SK-N-SH (cell line): Measurements from ENCODE around the gene SPSB4. TPM values are rescaled to one million over a fixed set of nuclear protein-coding genes. Genes with fewer than 3 reads are reported as not detected.

Experiments
- CTCF ChIA-PET: fragments of 300-600, 350-600 bp; formaldehyde crosslinking; extraction: SDS; loops from one replicate; lab custom pipeline; 2021; lab: Yijun Ruan, JAX
- POLR2A ChIA-PET: fragments of 350-600 bp; sonication (Branson Sonifier 250); formaldehyde crosslinking; extraction: SDS; loops from one replicate; lab custom pipeline; 2020; ENCODE audit warnings: antibody characterized with exemption, inconsistent platforms; lab: Yijun Ruan, JAX
- DNase-seq: peaks from one replicate; pipeline ENCODE4 v3.0.0; 2012
- H2AFZ ChIP-seq: fragments of 200-600 bp; sonication (generic); 2 replicates; pipeline ENCODE4 v1.8.1; 2016; ENCODE audit warnings: antibody characterized with exemption, mild to moderate bottlenecking, low read depth
- H3F3A ChIP-seq: fragments of 200-600 bp; sonication (generic); replicated peaks from 2 replicates; pipeline ENCODE3; 2016; ENCODE audit warnings: antibody characterized with exemption, mild to moderate bottlenecking; ENCODE audit not compliant: insufficient read depth
- H3K27ac ChIP-seq, 2 experiments: fragments of 200-500 bp in 1 of 2; fragments of 200-600 bp in 1 of 2; sonication (Bioruptor generic) in 1 of 2; sonication (generic), shearing (Covaris generic) in 1 of 2; 2 replicates each; pipeline versions ENCODE4 v1.5.1 to v1.6.1; 2014 to 2016; ENCODE audit warnings: low read depth in 2 of 2, inconsistent platforms in 1 of 2, low read length in 1 of 2, mild to moderate bottlenecking in 1 of 2, mixed read lengths in 1 of 2
- H3K27me3 ChIP-seq: fragments of 200-600 bp; sonication (generic), shearing (Covaris generic); 2 replicates; pipeline ENCODE4 v1.6.1; 2016; ENCODE audit warnings: mixed run types; ENCODE audit not compliant: insufficient read depth
- H3K36me3 ChIP-seq, 2 experiments: fragments of 200-500 bp in 1 of 2; fragments of 200-600 bp in 1 of 2; sonication (Bioruptor generic) in 1 of 2; sonication (generic) in 1 of 2; replicated peaks in 1 of 2; 2 replicates each; pipeline versions ENCODE3 to v1.5.1; 2014 to 2016; ENCODE audit warnings: low read length in 1 of 2, mild to moderate bottlenecking in 1 of 2; ENCODE audit not compliant: insufficient read depth in 2 of 2, control insufficient read depth in 1 of 2
- H3K4me1 ChIP-seq, 2 experiments: fragments of 200-500 bp in 1 of 2; fragments of 200-600 bp in 1 of 2; sonication (Bioruptor generic) in 1 of 2; sonication (generic), shearing (Covaris generic) in 1 of 2; 2 replicates each; pipeline versions ENCODE4 v1.5.1 to v1.6.1; 2014 to 2016; ENCODE audit warnings: low read depth in 1 of 2, low read length in 1 of 2, mixed run types in 1 of 2; ENCODE audit not compliant: insufficient read depth in 2 of 2, control insufficient read depth in 1 of 2
- H3K4me2 ChIP-seq: fragments of 200-600 bp; sonication (generic), shearing (Covaris generic); 2 replicates; pipeline ENCODE4 v1.6.1; 2017; ENCODE audit warnings: mixed run types
- H3K4me3 ChIP-seq, 2 experiments: fragments of 200-500 bp in 1 of 2; fragments of 200-600 bp in 1 of 2; sonication (Bioruptor generic) in 1 of 2; sonication (generic), shearing (Covaris generic) in 1 of 2; 2 replicates each; pipeline versions ENCODE4 v1.5.1 to v1.8.1; 2014 to 2016; ENCODE audit warnings: low read depth in 2 of 2, inconsistent platforms in 1 of 2, low read length in 1 of 2, mild to moderate bottlenecking in 1 of 2, mixed read lengths in 1 of 2, moderate library complexity in 1 of 2
- H3K79me2 ChIP-seq: fragments of 200-600 bp; sonication (generic); 2 replicates; pipeline ENCODE4 v1.8.1; 2017; ENCODE audit warnings: mild to moderate bottlenecking; ENCODE audit not compliant: insufficient read depth
- H3K9ac ChIP-seq: fragments of 200-600 bp; sonication (generic); 2 replicates; pipeline ENCODE4 v1.6.1; 2017; ENCODE audit warnings: mixed run types
- H3K9me2 ChIP-seq: fragments of 200-600 bp; sonication (generic); 2 replicates; pipeline ENCODE4 v1.6.1; 2017; ENCODE audit warnings: mixed run types
- H3K9me3 ChIP-seq: fragments of 200-600 bp; sonication (generic); 2 replicates; pipeline ENCODE4 v1.6.1; 2017; ENCODE audit warnings: mixed run types, mild to moderate bottlenecking, moderate library complexity
- H4K20me1 ChIP-seq: fragments of 200-600 bp; sonication (generic); 2 replicates; pipeline ENCODE4 v1.6.1; 2017; ENCODE audit warnings: mild to moderate bottlenecking, mixed run types; ENCODE audit not compliant: insufficient read depth
- CHD2 ChIP-seq: fragments of 150-350 bp; IDR thresholded peaks from 2 replicates; pipeline ENCODE4 v1.6.1; 2018; ENCODE audit warnings: low read length; ENCODE audit not compliant: partially characterized antibody
- CTCF ChIP-seq: fragments of 200-600 bp; sonication (generic); IDR thresholded peaks from 2 replicates; pipeline ENCODE4 v1.6.1; 2017; ENCODE audit warnings: antibody characterized with exemption, mild to moderate bottlenecking, moderate library complexity
- ELF1 ChIP-seq: IDR thresholded peaks from 2 replicates; pipeline ENCODE4 v1.4.0; 2012
- EZH2phosphoT487 ChIP-seq: fragments of 200-600 bp; sonication (generic); IDR thresholded peaks from 2 replicates; pipeline ENCODE4 v1.6.1; 2017; ENCODE audit warnings: low read depth, mixed run types, mild to moderate bottlenecking, antibody characterized with exemption, moderate library complexity, borderline replicate concordance
- FOSL2 ChIP-seq: IDR thresholded peaks from 2 replicates; pipeline ENCODE4 v1.4.0; 2012; ENCODE audit warnings: low read depth, mild to moderate bottlenecking, moderate library complexity, borderline replicate concordance
- MEF2A ChIP-seq: IDR thresholded peaks from 2 replicates; pipeline ENCODE4 v1.4.0; 2012; ENCODE audit warnings: low read depth, borderline replicate concordance
- NRF1 ChIP-seq: IDR thresholded peaks from 2 replicates; pipeline ENCODE4 v1.6.1; 2012; ENCODE audit warnings: low read depth, mild to moderate bottlenecking, low read length
- PBX3 ChIP-seq: IDR thresholded peaks from 2 replicates; pipeline ENCODE4; 2012
- RAD21 ChIP-seq: IDR thresholded peaks from 2 replicates; pipeline ENCODE4 v1.6.1; 2012; ENCODE audit warnings: mild to moderate bottlenecking, low read length
- RCOR1 ChIP-seq: fragments of 150-350 bp; IDR thresholded peaks from 2 replicates; pipeline ENCODE4 v1.6.1; 2017; ENCODE audit warnings: antibody characterized with exemption, low read length
- REST ChIP-seq: IDR thresholded peaks from 2 replicates; pipeline ENCODE4 v1.6.1; 2012; ENCODE audit warnings: mild to moderate bottlenecking, low read depth, low read length, moderate library complexity
- RFX5 ChIP-seq: IDR thresholded peaks from 2 replicates; pipeline ENCODE4 v1.6.1; 2012; ENCODE audit warnings: mild to moderate bottlenecking, improper control_type of control experiment, low read length
- SMC3 ChIP-seq: IDR thresholded peaks from 2 replicates; pipeline ENCODE4 v1.6.1; 2012; ENCODE audit warnings: low read depth, low read length, improper control_type of control experiment
- TAF1 ChIP-seq: IDR thresholded peaks from 2 replicates; pipeline ENCODE4 v1.6.1; 2012; ENCODE audit warnings: low read depth, mild to moderate bottlenecking, low read length, moderate library complexity, borderline replicate concordance
- TCF12 ChIP-seq: IDR thresholded peaks from 2 replicates; pipeline ENCODE4 v1.4.0; 2012
- TEAD4 ChIP-seq: IDR thresholded peaks from 2 replicates; pipeline ENCODE4 v1.4.0; 2012; ENCODE audit warnings: mild to moderate bottlenecking, borderline replicate concordance; ENCODE audit not compliant: insufficient read depth
- USF1 ChIP-seq: IDR thresholded peaks from 2 replicates; pipeline ENCODE4 v1.4.0; 2012; ENCODE audit warnings: low read depth, borderline replicate concordance
- YY1 ChIP-seq: IDR thresholded peaks from 2 replicates; pipeline ENCODE4 v1.4.0; 2012; ENCODE audit warnings: low read depth, mild to moderate bottlenecking
- ZBTB33 ChIP-seq: IDR thresholded peaks from 2 replicates; pipeline ENCODE4 v1.4.0; 2012; ENCODE audit warnings: low read depth, borderline replicate concordance
- WGBS: methylation state at CpG from one replicate; pipeline ENCODE4 v1.1.6; 2017; ENCODE audit warnings: low lambda C conversion rate; 5-methylcytosine and 5-hydroxymethylcytosine counted together
- polyA plus RNA-seq, 3 experiments: library from polyadenylated mRNA; depleted of rRNA; stranded (reverse); fragments of >200 nt; gene quantifications; 2 replicates each; pipeline ENCODE4 v1.2.3, GENCODE V29; 2012

The SPSB4 gene
- polyA plus RNA-seq, 1 of the 3 experiments (the other 2 are of a cell fraction): 0.10 TPM

GRCh38 chr3:141011997-141012262, 39.2 kb upstream of the SPSB4 start:
- no peak overlapping the region for H3K4me2 ChIP-seq
- POLR2A ChIA-PET: no interaction called here
- TF ChIP-seq RFX5 (no peak), RCOR1 (no peak), FOSL2 (no peak), NRF1 (no peak), TCF12 (no peak), TAF1 (no peak), CHD2 (no peak), SMC3 (no peak)
- DNase-seq: no peak
- CTCF ChIA-PET: interaction anchor here (0.9 to 9.8 kb wide), 36 partner anchors 11 to 262 kb away, joined by 3 to 107 read pairs (median 7); partner anchors contain the start of genes PXYLP1 and SPSB4
- no peaks in the 10 kb centered on the region for H3K27me3 ChIP-seq
- WGBS: 15% methylated on average over 4 of the region's 4 CpGs
- H3K36me3 ChIP-seq: no peaks in the 10 kb centered on the region
- H3K79me2 ChIP-seq: no peaks in the 10 kb centered on the region
- no peaks in the 10 kb centered on the region; a peak in 1 of 4 replicates for H3K4me1 ChIP-seq
- H2AFZ ChIP-seq: no peak overlapping the region
- no peak overlapping the region for H3K9ac ChIP-seq
- H3K27ac ChIP-seq: no peak overlapping the region
- H3K9me2 ChIP-seq: no peaks in the 10 kb centered on the region
- H4K20me1 ChIP-seq: no peaks in the 10 kb centered on the region
- no peaks in the 10 kb centered on the region for H3K9me3 ChIP-seq
- H3K4me3 ChIP-seq: no peak overlapping the region
- no peaks in the 10 kb centered on the region for H3F3A ChIP-seq

GRCh38 chr3:141012571-141012970, 38.6 kb upstream of the SPSB4 start:
- no peaks in the 10 kb centered on the region for H3K36me3 ChIP-seq
- no peak for DNase-seq
- no peaks in the 10 kb centered on the region; a peak in 1 of 4 replicates for H3K4me1 ChIP-seq
- TF ChIP-seq ELF1 (no peak), PBX3 (no peak), MEF2A (no peak), RAD21 (no peak), EZH2phosphoT487 (no peak), FOSL2 (no peak), TCF12 (no peak), YY1 (no peak), CTCF (no peak), REST (no peak), CHD2 (no peak), SMC3 (no peak), TAF1 (no peak), USF1 (no peak), ZBTB33 (no peak), TEAD4 (no peak)
- no peaks in the 10 kb centered on the region for H3K27me3 ChIP-seq
- ChIA-PET CTCF (interaction anchor here (0.8 to 9.8 kb wide), 20 partner anchors 11 to 180 kb away, joined by 3 to 107 read pairs (median 8); partner anchors contain the start of gene SPSB4), POLR2A (no interaction called here)
- H3K79me2 ChIP-seq: no peaks in the 10 kb centered on the region
- no peaks in the 10 kb centered on the region for H3K9me2 ChIP-seq
- no peak overlapping the region for H3K9ac ChIP-seq
- H4K20me1 ChIP-seq: no peaks in the 10 kb centered on the region
- no peak overlapping the region for H3K4me2 ChIP-seq
- no peak overlapping the region for H2AFZ ChIP-seq
- 69% methylated on average over 2 of the region's 2 CpGs for WGBS
- no peak overlapping the region for H3K27ac ChIP-seq
- H3K4me3 ChIP-seq: no peak overlapping the region
- H3K9me3 ChIP-seq: no peaks in the 10 kb centered on the region
- no peaks in the 10 kb centered on the region for H3F3A ChIP-seq
